NB4 (cell line): Measurements from ENCODE around the gene LDB3.

Experiments
- DNase-seq: peaks from one replicate; pipeline ENCODE4 v3.0.0; 2010; ENCODE audit warnings: low read depth
- H3K4me3 ChIP-seq: one replicate; pipeline ENCODE4 v1.5.1; 2011; ENCODE audit warnings: mild to moderate bottlenecking, low read depth, low read length, moderate library complexity
- MYC ChIP-seq: IDR thresholded peaks from 2 replicates; pipeline ENCODE4 v1.6.1; 2011; ENCODE audit warnings: low read depth, low read length
- POLR2A ChIP-seq: IDR thresholded peaks from 2 replicates; pipeline ENCODE4 v1.6.1; 2011; ENCODE audit warnings: mild to moderate bottlenecking; ENCODE audit not compliant: insufficient read length; ENCODE audit errors: extremely low read depth
- TF ChIP-seq, protein P1 (sequence below): IDR thresholded peaks from 2 replicates; pipeline ENCODE4 v1.6.1; 2011; ENCODE audit warnings: low read depth, low read length
- TF ChIP-seq, protein P2 (sequence below): IDR thresholded peaks from one replicate; pipeline ENCODE4 v1.5.1; 2012; ENCODE audit warnings: low read depth, low read length

Gene LDB3

DNA sequence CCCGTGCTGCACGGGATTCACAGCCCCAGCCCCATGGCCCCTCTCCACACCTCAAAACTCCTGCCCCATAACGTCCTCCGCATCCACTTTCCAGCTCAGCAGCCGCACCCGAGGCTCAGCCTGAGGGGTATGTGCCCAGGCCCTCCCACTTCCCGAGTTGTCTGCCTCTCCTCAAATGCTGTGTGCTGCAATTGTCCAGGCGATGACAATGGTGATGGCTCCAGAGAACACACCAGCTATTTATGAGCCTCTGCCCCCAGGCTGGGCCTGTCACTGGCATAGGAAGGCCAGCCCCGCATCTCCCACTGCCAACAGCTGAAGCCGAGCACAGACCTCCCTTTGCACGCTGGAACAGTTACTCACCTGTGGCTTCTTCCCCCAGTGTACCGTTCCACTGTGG lies 2.4 kb upstream of the LDB3 start:
- no peak overlapping the region for H3K4me3 ChIP-seq
- TF ChIP-seq, protein P1, sequence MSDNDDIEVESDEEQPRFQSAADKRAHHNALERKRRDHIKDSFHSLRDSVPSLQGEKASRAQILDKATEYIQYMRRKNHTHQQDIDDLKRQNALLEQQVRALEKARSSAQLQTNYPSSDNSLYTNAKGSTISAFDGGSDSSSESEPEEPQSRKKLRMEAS = no peak
- no peak for TF ChIP-seq POLR2A
- TF ChIP-seq MYC = no peak
- TF ChIP-seq, protein P2, sequence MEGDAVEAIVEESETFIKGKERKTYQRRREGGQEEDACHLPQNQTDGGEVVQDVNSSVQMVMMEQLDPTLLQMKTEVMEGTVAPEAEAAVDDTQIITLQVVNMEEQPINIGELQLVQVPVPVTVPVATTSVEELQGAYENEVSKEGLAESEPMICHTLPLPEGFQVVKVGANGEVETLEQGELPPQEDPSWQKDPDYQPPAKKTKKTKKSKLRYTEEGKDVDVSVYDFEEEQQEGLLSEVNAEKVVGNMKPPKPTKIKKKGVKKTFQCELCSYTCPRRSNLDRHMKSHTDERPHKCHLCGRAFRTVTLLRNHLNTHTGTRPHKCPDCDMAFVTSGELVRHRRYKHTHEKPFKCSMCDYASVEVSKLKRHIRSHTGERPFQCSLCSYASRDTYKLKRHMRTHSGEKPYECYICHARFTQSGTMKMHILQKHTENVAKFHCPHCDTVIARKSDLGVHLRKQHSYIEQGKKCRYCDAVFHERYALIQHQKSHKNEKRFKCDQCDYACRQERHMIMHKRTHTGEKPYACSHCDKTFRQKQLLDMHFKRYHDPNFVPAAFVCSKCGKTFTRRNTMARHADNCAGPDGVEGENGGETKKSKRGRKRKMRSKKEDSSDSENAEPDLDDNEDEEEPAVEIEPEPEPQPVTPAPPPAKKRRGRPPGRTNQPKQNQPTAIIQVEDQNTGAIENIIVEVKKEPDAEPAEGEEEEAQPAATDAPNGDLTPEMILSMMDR = no peak
- no peak for DNase-seq

DNA sequence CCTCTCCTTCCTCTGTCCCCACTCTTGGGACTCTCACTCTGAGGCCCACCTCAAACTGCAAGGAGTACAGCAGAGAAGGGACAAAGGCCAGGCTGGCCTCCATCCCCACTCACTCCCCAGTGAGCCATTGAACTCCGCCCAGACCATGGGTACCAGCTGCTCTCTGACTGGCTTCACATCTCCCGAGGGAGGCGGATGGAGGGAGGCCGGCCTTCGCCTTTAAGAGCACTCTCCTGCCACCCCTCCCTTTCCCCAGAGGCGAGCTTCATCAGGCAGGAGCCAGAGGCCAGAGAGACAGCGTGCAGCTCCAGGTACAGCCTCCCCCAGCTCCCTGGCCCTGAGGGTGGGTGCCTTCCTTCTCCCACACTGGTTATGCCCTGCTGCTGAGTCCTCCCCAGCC lies 1.8 kb upstream of the LDB3 start:
- TF ChIP-seq MYC = no peak
- TF ChIP-seq, protein P1 = no peak
- TF ChIP-seq, protein P2 = no peak
- no peak for TF ChIP-seq POLR2A

DNA sequence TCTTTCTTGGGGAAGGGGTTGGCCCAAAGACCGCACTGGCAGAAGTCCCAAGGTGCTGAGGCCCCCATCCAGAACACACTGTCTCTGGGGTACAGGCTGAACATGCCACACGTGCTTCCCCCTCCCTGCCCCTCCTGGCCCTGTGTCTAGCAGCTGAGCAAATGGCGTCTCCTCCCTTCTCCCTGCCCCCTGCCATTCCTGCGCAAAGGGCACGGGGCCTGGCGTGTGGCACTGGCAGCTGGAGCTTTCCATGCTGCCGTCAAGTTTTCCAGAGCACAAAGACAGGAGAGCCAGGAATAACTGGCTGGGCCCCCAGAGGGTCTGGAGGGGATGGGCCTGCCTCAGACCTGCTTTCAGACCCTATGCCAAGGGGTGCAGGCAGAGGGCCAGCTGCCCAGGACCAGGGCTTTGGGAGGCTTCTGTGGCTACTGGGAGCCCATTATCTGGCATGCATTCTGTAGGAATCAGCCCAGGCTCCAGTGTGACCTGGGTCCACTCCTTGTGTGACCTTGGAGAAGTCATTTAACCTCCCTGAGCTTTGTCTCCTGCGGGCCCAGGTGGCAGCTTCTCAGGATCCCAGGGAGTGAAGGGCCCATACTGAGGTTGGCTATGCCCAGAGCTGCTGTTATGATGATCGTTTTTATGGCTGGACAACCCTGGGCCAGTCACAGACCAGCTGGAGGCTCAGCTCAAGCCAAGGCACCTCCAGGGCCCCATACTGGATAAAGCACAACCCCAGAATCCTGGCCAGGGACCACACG lies 710 bp upstream of the LDB3 start:
- no peak for DNase-seq
- TF ChIP-seq, protein P1 = no peak
- TF ChIP-seq, protein P2 = no peak
- TF ChIP-seq POLR2A (no peak), MYC (no peak)

More for the DNA sequence above, 1.8 kb upstream of the LDB3 start:
- H3K4me3 ChIP-seq = no peak overlapping the region
- DNase-seq = no peak

DNA sequence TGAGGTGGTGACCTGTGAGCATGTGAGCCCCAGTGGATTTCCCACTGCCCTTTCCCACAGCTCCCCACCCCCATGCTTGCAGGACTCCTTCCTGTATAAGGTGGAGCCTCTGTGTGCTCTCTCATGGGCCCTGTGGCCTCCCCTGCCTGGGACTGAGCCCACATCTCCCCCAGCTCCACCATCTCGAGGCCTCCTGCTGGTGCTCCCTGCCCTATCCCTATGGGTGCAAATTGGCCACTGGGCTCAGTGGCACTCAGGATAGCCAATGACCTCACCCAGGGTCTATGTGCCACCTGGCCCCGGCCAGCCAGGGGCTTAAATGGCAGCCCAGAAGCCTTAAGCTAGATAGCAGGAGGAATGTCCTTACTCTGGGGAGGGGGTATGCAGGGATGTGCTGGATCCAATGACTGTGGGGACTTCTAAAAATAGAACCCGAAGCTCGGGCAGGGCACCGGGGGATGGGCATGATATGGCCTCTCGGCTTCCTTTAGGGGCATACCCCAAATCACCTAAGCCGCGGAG lies 2.0 kb downstream of the LDB3 start:
- DNase-seq = no peak
- H3K4me3 ChIP-seq = no peak overlapping the region
- TF ChIP-seq MYC (no peak), POLR2A (no peak)
- TF ChIP-seq, protein P2 = no peak

More for the DNA sequence above, 710 bp upstream of the LDB3 start:
- no peak overlapping the region for H3K4me3 ChIP-seq

DNA sequence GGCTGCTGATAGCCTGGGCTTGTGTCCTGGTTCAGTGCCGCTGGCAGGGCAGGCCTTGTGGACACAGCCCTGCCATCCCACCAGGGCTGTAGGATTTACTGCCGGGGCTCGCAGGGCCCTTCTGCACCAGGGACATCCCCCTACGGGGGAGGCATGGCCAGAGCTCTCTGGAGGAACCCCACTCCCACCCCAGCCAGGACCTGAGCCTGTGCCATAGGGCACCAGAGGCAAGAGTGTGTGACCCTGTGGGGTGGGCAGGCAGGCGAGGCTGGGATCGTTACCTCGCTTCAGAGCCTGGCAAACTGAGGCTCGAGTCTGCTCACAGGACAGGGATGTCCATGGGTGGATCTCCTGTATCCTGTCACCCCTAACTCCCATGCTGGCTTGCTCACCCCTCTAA lies 2.6 kb downstream of the LDB3 start:
- no peak for DNase-seq
- H3K4me3 ChIP-seq = no peak overlapping the region
- TF ChIP-seq POLR2A (no peak), MYC (no peak)
- TF ChIP-seq, protein P2 = no peak
- TF ChIP-seq, protein P1 = no peak
